NOMO-1 (cell line): ENCODE data around the gene MYO1B.

Source experiments
- DNase-seq, 2 experiments: peaks; one replicate each; lab custom pipeline; 2025; ENCODE audit not compliant: unreplicated experiment in 2 of 2; lab: John Stamatoyannopoulos, UW

MYO1B gene

GRCh38 chr2:191351921-191352320 is 106.7 kb downstream of the MYO1B start:
- DNase-seq = no peak

GRCh38 chr2:191352536-191352935 is 107.3 kb downstream of the MYO1B start:
- no peak for DNase-seq

- DNase-seq = no peak
These were observed 110.1 kb downstream of the MYO1B start for GRCh38 chr2:191355170-191355758.

- DNase-seq = no peak
These were observed 112.5 kb downstream of the MYO1B start for GRCh38 chr2:191357678-191358077.

- DNase-seq = no peak
These were observed 113.3 kb downstream of the MYO1B start for GRCh38 chr2:191358325-191359025.

GRCh38 chr2:191359133-191359532 is 113.9 kb downstream of the MYO1B start:
- DNase-seq = no peak

GRCh38 chr2:191360918-191361317 is 115.7 kb downstream of the MYO1B start:
- DNase-seq = no peak

GRCh38 chr2:191362841-191363240 is 117.6 kb downstream of the MYO1B start:
- DNase-seq = no peak

- peak; percentile 49 to 68 for DNase-seq
These were observed 118.1 kb downstream of the MYO1B start for GRCh38 chr2:191363267-191363666.

- DNase-seq = no peak
These were observed 119.9 kb downstream of the MYO1B start for GRCh38 chr2:191365089-191365488.

- no peak for DNase-seq
These were observed 121.0 kb downstream of the MYO1B start for GRCh38 chr2:191366199-191366598.

- DNase-seq = peak in 1 of 2 experiments; percentile 16
These were observed 123.8 kb downstream of the MYO1B start for GRCh38 chr2:191369034-191369433.

- no peak for DNase-seq
These were observed 129.2 kb downstream of the MYO1B start for GRCh38 chr2:191374366-191374765.

- no peak for DNase-seq
These were observed 129.7 kb downstream of the MYO1B start for GRCh38 chr2:191374939-191375338.

- peak; percentile 83 to 87 for DNase-seq
These were observed 131.9 kb downstream of the MYO1B start for GRCh38 chr2:191376981-191377629.

- DNase-seq = no peak
These were observed 134.2 kb downstream of the MYO1B start for GRCh38 chr2:191379375-191379774.

- DNase-seq = no peak
These were observed 137.6 kb downstream of the MYO1B start for GRCh38 chr2:191382801-191383200.

- no peak for DNase-seq
These were observed 138.3 kb downstream of the MYO1B start for GRCh38 chr2:191383486-191383885.

- DNase-seq = no peak
These were observed 139.6 kb downstream of the MYO1B start for GRCh38 chr2:191384829-191385228.

GRCh38 chr2:191385416-191386160 is 140.4 kb downstream of the MYO1B start:
- DNase-seq = peak in 1 of 2 experiments; percentile 36

- no peak for DNase-seq
These were observed 141.8 kb downstream of the MYO1B start for GRCh38 chr2:191386938-191387536.
